Adipose tissue (tissue), 3 donors: ENCODE measurements around the gene SGF29. TPM values are rescaled to one million over a fixed set of nuclear protein-coding genes. Genes with fewer than 3 reads are reported as not detected.
"Not testable (repeated sequence)": the region's sequence is repeated elsewhere in the genome, so short reads cannot be mapped to it uniquely, and the experiment has no call there.

Experiments used
- H3K27ac ChIP-seq: one replicate; pipeline ENCODE4 v1.5.1; 2013; ENCODE audit warnings: low read depth, low read length
- WGBS, 3 donors: extraction: QIAGEN DNeasy Blood & Tissue Kit; methylation state at CpG; one replicate each; pipeline ENCODE4 v1.1.7; 2013; 5-methylcytosine and 5-hydroxymethylcytosine counted together
- polyA plus RNA-seq, 3 donors: library from polyadenylated mRNA; stranded (reverse); fragments of 200-250 nt; gene quantifications; one replicate each; pipeline ENCODE4 v1.2.3, GENCODE V29; 2013
- donor health status: healthy with polysubstance abuse.
- donor health status: Bipolar disorder and iron deficiency.
- donor health status: healthy.

Gene SGF29
- polyA plus RNA-seq, 3 donors, result 17.1 to 32.1 (median 17.5) TPM

- H3K27ac ChIP-seq, result no peak overlapping the region
- 86 to 91% (median 90%) methylated on average over 16 of the region's 16 CpGs for WGBS, 3 donors
Measured at GRCh38 chr16:28606291-28607115, 52.8 kb downstream of the SGF29 start.

GRCh38 chr16:28607116-28607623, 53.5 kb downstream of the SGF29 start:
- 94 to 98% (median 96%) methylated on average over 9 of the region's 9 CpGs for WGBS, 3 donors
- H3K27ac ChIP-seq, result no peak overlapping the region

GRCh38 chr16:28607681-28608495, 54.2 kb downstream of the SGF29 start:
- H3K27ac ChIP-seq, result not testable (repeated sequence)
- 92 to 96% (median 94%) methylated on average over 10 of the region's 10 CpGs for WGBS, 3 donors

- WGBS, 3 donors, result 84 to 98% (median 93%) methylated on average over 4 to 6 of the region's 7 CpGs
- not testable (repeated sequence) for H3K27ac ChIP-seq
Measured at GRCh38 chr16:28608496-28608808, 54.7 kb downstream of the SGF29 start.

- 60 to 71% (median 69%) methylated on average over 10 of the region's 11 CpGs for WGBS, 3 donors
Measured at GRCh38 chr16:28608867-28609596, 55.3 kb downstream of the SGF29 start.

GRCh38 chr16:28609631-28610594, 56.2 kb downstream of the SGF29 start, which contains the start of gene SULT1A1:
TSS of gene SULT1A1 (minus strand) at chr16:28610044. CDS start at chr16:28608855, 1,189 bp downstream.
- 19 to 27% (median 24%) methylated on average over 11 of the region's 11 CpGs for WGBS, 3 donors
- H3K27ac ChIP-seq, result no peak within 1 kb of the TSS

More at GRCh38 chr16:28608867-28609596, 55.3 kb downstream of the SGF29 start:
- H3K27ac ChIP-seq, result not testable (repeated sequence)

- H3K27ac ChIP-seq, result no peak overlapping the region
- 42 to 77% (median 75%) methylated on average over 10 of the region's 10 CpGs for WGBS, 3 donors
Measured at GRCh38 chr16:28610595-28611191, 57.0 kb downstream of the SGF29 start.

GRCh38 chr16:28612359-28613280, 58.9 kb downstream of the SGF29 start:
- WGBS, 3 donors, result no CpG with 5 or more reads among the region's 17 CpGs
- H3K27ac ChIP-seq, result not testable (repeated sequence)

- not testable (repeated sequence) for H3K27ac ChIP-seq
- 16 to 50% (median 49%) methylated on average over 1 to 7 of the region's 26 CpGs for WGBS, 3 donors
Measured at GRCh38 chr16:28613912-28614311, 60.2 kb downstream of the SGF29 start.

GRCh38 chr16:28614561-28614960, 60.8 kb downstream of the SGF29 start:
- not testable (repeated sequence) for H3K27ac ChIP-seq
- WGBS, 3 donors, result 78% methylated on average over 6 to 13 of the region's 16 CpGs

GRCh38 chr16:28615486-28616223, 61.9 kb downstream of the SGF29 start:
- not testable (repeated sequence) for H3K27ac ChIP-seq
- 45 to 56% (median 50%) methylated on average over 16 to 17 of the region's 24 CpGs for WGBS, 3 donors

GRCh38 chr16:28616224-28616577, 62.5 kb downstream of the SGF29 start:
- not testable (repeated sequence) for H3K27ac ChIP-seq
- WGBS, 3 donors, result 74 to 84% (median 83%) methylated on average over 7 of the region's 7 CpGs

- 42 to 83% (median 51%) methylated on average over 7 of the region's 7 CpGs for WGBS, 3 donors
- no peak overlapping the region for H3K27ac ChIP-seq
Measured at GRCh38 chr16:28616636-28617035, 62.9 kb downstream of the SGF29 start.

- H3K27ac ChIP-seq, result no peak overlapping the region
- 45 to 57% (median 45%) methylated on average over 4 of the region's 4 CpGs for WGBS, 3 donors
Measured at GRCh38 chr16:28617874-28618273, 64.2 kb downstream of the SGF29 start.

- not testable (repeated sequence) for H3K27ac ChIP-seq
- 76 to 94% (median 77%) methylated on average over 1 of the region's 1 CpG for WGBS, 3 donors
Measured at GRCh38 chr16:28620316-28620715, 66.6 kb downstream of the SGF29 start.
